ENCODE data around the gene EIF4G3. TPM values are rescaled to one million over a fixed set of nuclear protein-coding genes. Genes with fewer than 3 reads are reported as not detected.
A peak's percentile ranks its signal among the peaks of the same experiment; 100 is the strongest.
"Not testable (repeated sequence)": the region's sequence is repeated elsewhere in the genome, so short reads cannot be mapped to it uniquely, and the experiment has no call there.

The EIF4G3 gene
- total RNA-seq, 2 donors from 2014 or later: 20.8 to 48.8 TPM

DNA sequence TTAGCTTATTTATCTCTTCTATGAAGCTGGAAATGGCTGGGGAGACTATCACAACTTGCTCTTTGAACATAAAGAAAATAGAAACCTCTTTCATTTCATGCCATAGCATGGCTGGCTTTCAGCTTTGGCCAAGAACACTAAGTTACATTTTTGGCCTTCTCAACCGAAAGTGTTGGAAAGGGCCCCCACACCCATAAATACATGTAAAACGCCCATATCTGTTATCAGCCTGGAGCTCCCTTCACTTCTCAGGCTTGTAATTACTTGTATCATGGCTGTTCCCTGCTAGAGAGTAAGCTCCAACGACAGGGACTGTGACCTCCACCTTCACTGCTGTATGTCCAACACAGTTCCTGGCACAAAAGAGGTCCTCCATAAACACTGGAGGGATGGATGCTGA, 12.7 kb upstream of the EIF4G3 start:
- H3K27me3 ChIP-seq: no peaks in the 10 kb centered on the region
- intact Hi-C loops (cut with DNase I): loop anchor here (5.0 kb wide), 1 partner anchor 502 kb away; no protein-coding TSS in a partner anchor
- no peak for TF ChIP-seq POLR2A (IDR thresholded peaks at IDR 0.05)
- TF ChIP-seq, protein P1, sequence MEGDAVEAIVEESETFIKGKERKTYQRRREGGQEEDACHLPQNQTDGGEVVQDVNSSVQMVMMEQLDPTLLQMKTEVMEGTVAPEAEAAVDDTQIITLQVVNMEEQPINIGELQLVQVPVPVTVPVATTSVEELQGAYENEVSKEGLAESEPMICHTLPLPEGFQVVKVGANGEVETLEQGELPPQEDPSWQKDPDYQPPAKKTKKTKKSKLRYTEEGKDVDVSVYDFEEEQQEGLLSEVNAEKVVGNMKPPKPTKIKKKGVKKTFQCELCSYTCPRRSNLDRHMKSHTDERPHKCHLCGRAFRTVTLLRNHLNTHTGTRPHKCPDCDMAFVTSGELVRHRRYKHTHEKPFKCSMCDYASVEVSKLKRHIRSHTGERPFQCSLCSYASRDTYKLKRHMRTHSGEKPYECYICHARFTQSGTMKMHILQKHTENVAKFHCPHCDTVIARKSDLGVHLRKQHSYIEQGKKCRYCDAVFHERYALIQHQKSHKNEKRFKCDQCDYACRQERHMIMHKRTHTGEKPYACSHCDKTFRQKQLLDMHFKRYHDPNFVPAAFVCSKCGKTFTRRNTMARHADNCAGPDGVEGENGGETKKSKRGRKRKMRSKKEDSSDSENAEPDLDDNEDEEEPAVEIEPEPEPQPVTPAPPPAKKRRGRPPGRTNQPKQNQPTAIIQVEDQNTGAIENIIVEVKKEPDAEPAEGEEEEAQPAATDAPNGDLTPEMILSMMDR (IDR thresholded peaks at IDR 0.05): no peak
- DNase-seq: no peak
- no peaks in the 10 kb centered on the region for H3K4me1 ChIP-seq
- no peak overlapping the region for H3K27ac ChIP-seq
- WGBS, 2 donors: 64 to 71% methylated on average over 3 of the region's 3 CpGs
- no peak for ATAC-seq
- no peaks in the 10 kb centered on the region for H3K36me3 ChIP-seq (replicated peaks in 1 of 2; ENCODE audit: insufficient read depth in 1 of 2, low read depth in 2 of 2)
- no peak overlapping the region for H3K4me3 ChIP-seq
- no peaks in the 10 kb centered on the region for H3K9me3 ChIP-seq

DNA sequence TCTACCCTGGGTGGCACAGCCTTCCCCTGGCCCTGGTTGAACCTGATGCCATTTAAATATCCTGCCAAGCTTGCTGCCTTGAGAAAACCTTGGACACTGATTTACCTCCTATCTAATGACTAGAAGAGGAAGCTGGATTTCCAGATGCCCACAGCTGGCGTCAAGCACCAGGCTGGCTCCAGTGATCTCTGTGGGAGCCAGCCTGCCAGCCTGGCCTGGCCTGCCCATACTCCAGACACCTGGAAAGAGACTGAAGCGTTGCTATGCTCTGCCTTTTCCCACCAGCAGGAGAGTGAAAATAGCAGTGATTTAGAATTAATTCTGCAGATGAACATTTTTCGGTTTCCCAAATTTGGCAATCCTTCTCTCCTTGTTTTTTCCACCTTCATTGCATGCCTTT, 11.5 kb upstream of the EIF4G3 start:
- Histone ChIP-seq H3K27ac (no peak overlapping the region), H3K4me3 (no peak overlapping the region), H3K9me3 (no peaks in the 10 kb centered on the region), H3K36me3 (replicated peaks in 1 of 2; ENCODE audit: insufficient read depth in 1 of 2, low read depth in 2 of 2) (no peaks in the 10 kb centered on the region), H3K4me1 (no peaks in the 10 kb centered on the region), H3K27me3 (no peaks in the 10 kb centered on the region)
- intact Hi-C loops (cut with DNase I): loop anchor here (5.0 kb wide), 1 partner anchor 501 kb away; no protein-coding TSS in a partner anchor
- ATAC-seq: no peak
- DNase-seq: no peak
- TF ChIP-seq, protein P1 (IDR thresholded peaks at IDR 0.05): no peak
- no peak for TF ChIP-seq POLR2A (IDR thresholded peaks at IDR 0.05)
- WGBS, 2 donors: 79 to 95% methylated on average over 2 to 3 of the region's 3 CpGs

DNA sequence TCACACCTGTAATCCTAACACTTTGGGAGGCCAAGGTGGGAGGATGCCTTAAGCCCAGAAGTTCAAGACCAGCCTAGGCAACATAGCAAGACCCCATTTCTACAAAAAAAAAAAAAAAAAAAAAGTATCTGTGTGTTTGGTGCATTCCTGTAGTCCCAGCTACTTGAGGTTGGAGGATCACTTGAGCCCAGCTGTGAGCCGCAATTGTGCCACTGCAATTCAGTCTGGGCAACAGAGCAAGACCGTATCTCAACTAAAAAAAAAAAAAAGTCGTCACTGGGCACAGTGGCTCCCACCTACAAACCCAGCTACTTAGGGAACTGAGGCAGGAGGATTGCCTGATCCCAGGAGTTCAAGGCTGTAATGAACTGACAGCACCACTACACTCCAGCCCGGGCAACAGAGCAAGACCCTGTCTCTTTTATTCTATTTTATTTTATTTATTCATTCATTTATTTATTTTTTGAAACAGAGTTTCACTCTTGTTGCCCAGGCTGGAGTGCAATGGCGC, 8.6 kb upstream of the EIF4G3 start:
- TF ChIP-seq, protein P1 (IDR thresholded peaks at IDR 0.05): no peak
- TF ChIP-seq POLR2A (IDR thresholded peaks at IDR 0.05): no peak
- no peaks in the 10 kb centered on the region for H3K4me1 ChIP-seq
- H3K4me3 ChIP-seq: no peak overlapping the region
- H3K27ac ChIP-seq: no peak overlapping the region
- 93 to 95% methylated on average over 5 of the region's 5 CpGs for WGBS, 2 donors
- intact Hi-C loops (cut with DNase I): loop anchor here (5.0 kb wide), 1 partner anchor 498 kb away; no protein-coding TSS in a partner anchor
- ATAC-seq: no peak
- H3K36me3 ChIP-seq (replicated peaks in 1 of 2; ENCODE audit: insufficient read depth in 1 of 2, low read depth in 2 of 2): no peaks in the 10 kb centered on the region
- DNase-seq: no peak
- H3K27me3 ChIP-seq: no peaks in the 10 kb centered on the region
- no peaks in the 10 kb centered on the region for H3K9me3 ChIP-seq

DNA sequence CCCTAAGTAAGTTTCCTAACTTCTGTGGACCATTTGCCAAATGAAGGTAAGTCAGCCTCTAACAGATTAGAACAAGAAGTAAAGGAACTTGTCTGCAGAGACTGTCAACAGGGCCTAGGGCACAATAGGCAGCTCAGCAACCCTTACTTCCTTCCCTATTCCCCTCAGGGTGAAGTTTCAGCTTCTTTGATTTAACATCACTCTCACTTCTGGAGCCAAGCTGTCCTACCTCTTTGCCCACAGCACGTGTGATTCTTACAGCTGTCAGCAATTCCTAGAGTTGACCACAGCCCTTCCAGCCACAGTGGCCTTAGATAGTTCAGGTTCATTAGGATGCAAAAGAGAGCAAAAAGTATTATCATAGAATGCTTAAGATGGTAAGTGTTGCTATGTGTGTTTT, 7.6 kb upstream of the EIF4G3 start:
- Histone ChIP-seq H3K36me3 (replicated peaks in 1 of 2; ENCODE audit: insufficient read depth in 1 of 2, low read depth in 2 of 2) (no peaks in the 10 kb centered on the region), H3K9me3 (no peaks in the 10 kb centered on the region), H3K27me3 (no peaks in the 10 kb centered on the region), H3K27ac (no peak overlapping the region), H3K4me1 (no peaks in the 10 kb centered on the region), H3K4me3 (no peak overlapping the region)
- intact Hi-C loops (cut with DNase I): no loop called here
- no peak for ATAC-seq
- 13 to 33% methylated on average over 1 of the region's 1 CpG for WGBS, 2 donors
- TF ChIP-seq POLR2A (IDR thresholded peaks at IDR 0.05): no peak
- DNase-seq: peak in 1 of 4 donors; percentile 15

DNA sequence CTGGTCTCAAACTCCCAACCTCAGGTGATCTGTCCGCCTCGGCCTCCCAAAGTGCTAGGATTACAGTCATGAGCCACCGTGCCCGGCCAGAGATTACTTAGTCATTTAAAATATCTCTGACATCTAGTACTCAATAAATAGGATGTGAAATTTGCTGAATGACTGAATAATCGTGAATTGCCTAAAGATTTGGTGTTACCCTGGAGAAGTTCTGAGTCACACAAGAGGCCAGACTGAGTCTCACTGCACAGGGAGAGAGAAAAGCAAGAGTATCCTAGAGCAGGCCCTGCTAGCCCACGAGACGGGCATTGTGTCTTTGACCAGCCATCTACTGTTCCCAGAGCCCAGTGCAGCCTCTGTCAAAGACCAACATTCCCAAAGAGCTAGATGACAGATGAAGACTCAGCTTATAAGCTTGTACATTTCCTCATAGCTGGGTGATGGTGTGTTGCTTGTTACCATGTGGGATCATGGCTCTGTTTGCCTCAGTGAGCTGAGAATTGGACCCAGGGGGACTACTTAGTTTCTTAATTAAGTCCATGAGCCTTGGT, 5.6 kb upstream of the EIF4G3 start:
- Histone ChIP-seq H3K36me3 (replicated peaks in 1 of 2; ENCODE audit: insufficient read depth in 1 of 2, low read depth in 2 of 2) (no peaks in the 10 kb centered on the region), H3K27me3 (no peaks in the 10 kb centered on the region), H3K9me3 (no peaks in the 10 kb centered on the region), H3K4me3 (no peak overlapping the region), H3K27ac (no peak overlapping the region), H3K4me1 (peaks cover 4% of the 10 kb centered on the region)
- intact Hi-C loops (cut with DNase I): no loop called here
- no peak for ATAC-seq
- DNase-seq: no peak
- 86 to 88% methylated on average over 7 of the region's 7 CpGs for WGBS, 2 donors
- TF ChIP-seq POLR2A (IDR thresholded peaks at IDR 0.05): no peak
- TF ChIP-seq, protein P1 (IDR thresholded peaks at IDR 0.05): no peak

DNA sequence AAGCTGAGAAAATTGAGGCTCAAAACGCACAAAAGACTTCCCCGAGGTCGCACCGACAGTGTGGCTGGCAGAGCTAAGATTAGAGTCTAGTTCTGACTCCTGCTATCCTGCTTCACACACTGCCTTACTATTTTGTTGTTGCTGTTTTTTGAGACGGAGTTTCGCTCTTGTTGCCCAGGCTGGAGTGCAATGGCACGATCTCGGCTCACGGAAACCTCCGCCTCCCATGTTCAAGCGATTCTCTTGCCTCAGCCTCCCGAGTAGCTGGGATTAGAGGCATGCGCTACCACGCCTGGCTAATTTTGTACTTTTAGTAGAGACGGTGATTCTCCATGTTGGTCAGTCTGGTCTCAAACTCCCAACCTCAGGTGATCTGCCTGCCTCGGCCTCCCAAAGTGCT, 1.6 kb upstream of the EIF4G3 start:
- DNase-seq; ATAC-seq; H3K36me3 ChIP-seq (replicated peaks in 1 of 2; ENCODE audit: insufficient read depth in 1 of 2, low read depth in 2 of 2); H3K4me3 ChIP-seq; H3K9me3 ChIP-seq; H3K27me3 ChIP-seq; intact Hi-C loops (cut with DNase I); H3K27ac ChIP-seq: not testable (repeated sequence)
- WGBS, 2 donors: 94 to 98% methylated on average over 16 of the region's 16 CpGs
- H3K4me1 ChIP-seq: peaks cover 20% of the 10 kb centered on the region
